Measurements from ENCODE around the gene CISD1.

DNA sequence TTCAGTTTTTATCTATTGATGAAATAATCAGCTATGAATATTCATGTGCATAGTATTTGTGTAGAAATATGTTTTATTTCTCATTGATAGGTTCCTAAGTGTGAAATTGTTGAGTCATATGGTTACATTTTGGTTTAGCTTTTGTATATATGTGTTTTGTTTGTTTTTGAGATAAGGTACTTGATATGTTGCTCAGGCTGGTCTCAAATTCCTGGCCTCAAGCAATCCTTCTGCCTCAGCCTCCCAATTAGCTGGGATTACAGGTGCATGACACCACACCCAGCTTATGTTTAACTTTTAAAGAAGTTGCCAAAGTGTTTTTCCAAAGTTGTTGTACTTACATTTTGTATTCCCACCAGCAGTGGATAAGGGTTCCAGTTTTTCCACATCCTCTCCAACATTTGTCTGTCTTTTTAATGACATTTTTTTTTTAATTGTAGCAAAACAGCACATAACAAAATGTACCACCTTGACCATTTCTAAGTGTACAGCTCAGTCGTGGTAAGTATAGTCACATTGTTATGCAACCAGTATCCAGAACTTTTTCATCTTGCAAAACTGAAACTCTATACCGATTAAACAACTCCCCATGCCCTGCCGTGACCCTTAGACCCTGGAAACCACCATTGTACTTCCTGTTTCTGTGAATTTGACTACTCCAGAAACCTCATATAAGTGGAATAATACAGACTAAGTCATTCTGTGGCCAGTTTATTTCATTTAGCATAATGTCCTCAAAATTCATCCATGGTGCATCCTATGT, 53.3 kb downstream of the CISD1 start:
- TF ChIP-seq, protein P1, sequence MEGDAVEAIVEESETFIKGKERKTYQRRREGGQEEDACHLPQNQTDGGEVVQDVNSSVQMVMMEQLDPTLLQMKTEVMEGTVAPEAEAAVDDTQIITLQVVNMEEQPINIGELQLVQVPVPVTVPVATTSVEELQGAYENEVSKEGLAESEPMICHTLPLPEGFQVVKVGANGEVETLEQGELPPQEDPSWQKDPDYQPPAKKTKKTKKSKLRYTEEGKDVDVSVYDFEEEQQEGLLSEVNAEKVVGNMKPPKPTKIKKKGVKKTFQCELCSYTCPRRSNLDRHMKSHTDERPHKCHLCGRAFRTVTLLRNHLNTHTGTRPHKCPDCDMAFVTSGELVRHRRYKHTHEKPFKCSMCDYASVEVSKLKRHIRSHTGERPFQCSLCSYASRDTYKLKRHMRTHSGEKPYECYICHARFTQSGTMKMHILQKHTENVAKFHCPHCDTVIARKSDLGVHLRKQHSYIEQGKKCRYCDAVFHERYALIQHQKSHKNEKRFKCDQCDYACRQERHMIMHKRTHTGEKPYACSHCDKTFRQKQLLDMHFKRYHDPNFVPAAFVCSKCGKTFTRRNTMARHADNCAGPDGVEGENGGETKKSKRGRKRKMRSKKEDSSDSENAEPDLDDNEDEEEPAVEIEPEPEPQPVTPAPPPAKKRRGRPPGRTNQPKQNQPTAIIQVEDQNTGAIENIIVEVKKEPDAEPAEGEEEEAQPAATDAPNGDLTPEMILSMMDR (conservative IDR thresholded peaks at IDR 0.05), result no peak
- no peak for TF ChIP-seq ZFX (IDR thresholded peaks at IDR 0.05)
